A673 (cell line): ENCODE measurements around the gene HAAO.

Source experiments
- CTCF ChIP-seq: fragments of 300-800, 200-600 bp; sonication (generic); conservative IDR thresholded peaks from 2 replicates; pipeline ENCODE4 v1.5.1; 2017; ENCODE audit warnings: low read depth, mild to moderate bottlenecking, antibody characterized with exemption, low read length, moderate library complexity, mixed read lengths
- EZH2 ChIP-seq: fragments of 200-600 bp; sonication (generic); IDR thresholded peaks from 2 replicates; pipeline ENCODE4 v1.6.1; 2017; ENCODE audit warnings: borderline replicate concordance, low read depth, mild to moderate bottlenecking, mixed read lengths, antibody characterized with exemption, low read length; ENCODE audit not compliant: poor library complexity, severe bottlenecking

- TF ChIP-seq CTCF (no peak), EZH2 (no peak)
These were observed 58.5 kb downstream of the HAAO start for GRCh38 chr2:42733852-42734251.
